Testis (tissue), 3 donors: ENCODE measurements around the gene DNAAF8. TPM values are rescaled to one million over a fixed set of nuclear protein-coding genes. Genes with fewer than 3 reads are reported as not detected.

ENCODE experiments used
- DNase-seq: peaks from one replicate; pipeline ENCODE4 v3.0.0-alpha.2; 2019
- H3K27ac ChIP-seq, 2 donors: fragments of 200-600 bp; sonication (generic); one replicate each; pipeline ENCODE4 v1.5.1; 2019
- H3K27me3 ChIP-seq: fragments of 200-600 bp; sonication (generic); one replicate; pipeline ENCODE4 v1.5.1; 2019
- H3K36me3 ChIP-seq: fragments of 200-600 bp; sonication (generic); one replicate; pipeline ENCODE4 v1.5.1; 2017; ENCODE audit warnings: low read depth; ENCODE audit errors: missing control alignments
- H3K4me1 ChIP-seq: fragments of 200-600 bp; sonication (generic); one replicate; pipeline ENCODE4 v1.5.1; 2019
- H3K4me3 ChIP-seq, 2 donors: fragments of 200-600 bp; sonication (generic); one replicate each; pipeline ENCODE4 v1.5.1; 2017 to 2019
- H3K9me3 ChIP-seq: fragments of 200-600 bp; sonication (generic); one replicate; pipeline ENCODE4 v1.5.1; 2017
- CTCF ChIP-seq, 3 experiments: fragments of 450-650 bp in 2 of 3; fragments of 200-600 bp in 1 of 3; sonication (generic) in 1 of 3; IDR thresholded peaks; one replicate each; pipeline ENCODE4 v1.5.1; 2016 to 2019; ENCODE audit warnings: antibody characterized with exemption in 3 of 3, mild to moderate bottlenecking in 2 of 3, moderate library complexity in 1 of 3
- POLR2A ChIP-seq: fragments of 450-650 bp; IDR thresholded peaks from one replicate; pipeline ENCODE4 v1.6.1; 2017; ENCODE audit warnings: antibody characterized with exemption, mild to moderate bottlenecking, moderate library complexity
- WGBS, 2 donors: methylation state at CpG; one replicate each; pipeline ENCODE4 v1.1.5; 2018; 5-methylcytosine and 5-hydroxymethylcytosine counted together
- intact Hi-C: fragments of 100-400 bp; cut with DNase I; formaldehyde crosslinking; loops from one replicate; pipeline ENCODE4 v1.15.1; 2023; ENCODE audit warnings: low total_unique reads
- polyA plus RNA-seq: library from polyadenylated mRNA; stranded (reverse); fragments of 350-450 nt; fragmentation: Illumina TruSeq; extraction: RNeasy Lipid Tissue Mini Kit (QIAGEN cat#74804); gene quantifications from one replicate; pipeline ENCODE4 v1.2.3, GENCODE V29; 2014; ENCODE audit warnings: low read depth, low replicate concordance; ENCODE audit not compliant: insufficient read depth
- total RNA-seq, 2 donors: library from RNA; depleted of rRNA; stranded (reverse); fragments of >200 nt; gene quantifications; one replicate each; pipeline ENCODE4 v1.2.3, GENCODE V29; 2016

Gene DNAAF8
- total and polyA plus RNA-seq, 3 donors from 2014 or later: 61.6 to 238 (median 70.0) TPM

- TF ChIP-seq POLR2A: no peak
- no peak for TF ChIP-seq CTCF (IDR thresholded peaks at IDR 0.05)
- Histone ChIP-seq H3K4me3 (no peak overlapping the region), H3K9me3 (no peaks in the 10 kb centered on the region), H3K27ac (peak overlapping the region in 1 of 2 donors; percentile 6), H3K36me3 (no peaks in the 10 kb centered on the region), H3K4me1 (peaks cover 41% of the 10 kb centered on the region), H3K27me3 (no peaks in the 10 kb centered on the region)
- intact Hi-C loops: loop anchor here (10.0 kb wide), 1 partner anchor 81 kb away; the partner anchor contains the start of gene UBALD1
- 47 to 48% methylated on average over 10 to 12 of the region's 12 CpGs for WGBS, 2 donors
- no peak for DNase-seq
Measured at GRCh38 chr16:4695473-4696171, 38.7 kb upstream of the DNAAF8 start.

- TF ChIP-seq POLR2A: no peak
- TF ChIP-seq CTCF (IDR thresholded peaks at IDR 0.05): no peak
- DNase-seq: peak; percentile 76
- Histone ChIP-seq H3K4me3 (no peak overlapping the region), H3K27me3 (no peaks in the 10 kb centered on the region), H3K36me3 (no peaks in the 10 kb centered on the region), H3K27ac (peak overlapping the region in 1 of 2 donors; percentile 19), H3K9me3 (no peaks in the 10 kb centered on the region), H3K4me1 (peaks cover 41% of the 10 kb centered on the region)
- intact Hi-C loops: loop anchor here (10.0 kb wide), 1 partner anchor 82 kb away; the partner anchor contains the start of gene UBALD1
- 44 to 46% methylated on average over 8 to 19 of the region's 19 CpGs for WGBS, 2 donors
Measured at GRCh38 chr16:4696172-4696904, 38.0 kb upstream of the DNAAF8 start.

GRCh38 chr16:4696905-4697847 is 37.2 kb upstream of the DNAAF8 start:
- no peaks in the 10 kb centered on the region for H3K36me3 ChIP-seq
- 63 to 74% methylated on average over 24 to 32 of the region's 33 CpGs for WGBS, 2 donors
- intact Hi-C loops: loop anchor here (10.0 kb wide), 1 partner anchor 82 kb away; the partner anchor contains the start of gene UBALD1
- peak overlapping the region in 1 of 2 donors; percentile 19 for H3K27ac ChIP-seq
- H3K27me3 ChIP-seq: no peaks in the 10 kb centered on the region
- TF ChIP-seq POLR2A (no peak), CTCF (IDR thresholded peaks at IDR 0.05) (no peak)
- DNase-seq: no peak
- H3K4me1 ChIP-seq: peaks cover 41% of the 10 kb centered on the region
- H3K9me3 ChIP-seq: no peaks in the 10 kb centered on the region
- no peak overlapping the region for H3K4me3 ChIP-seq

- no peak overlapping the region for H3K27ac ChIP-seq
- H3K27me3 ChIP-seq: no peaks in the 10 kb centered on the region
- no peak overlapping the region for H3K4me3 ChIP-seq
- WGBS, 2 donors: 91 to 100% methylated on average over 2 to 9 of the region's 9 CpGs
- intact Hi-C loops: loop anchor here (10.0 kb wide), 1 partner anchor 83 kb away; the partner anchor contains the start of gene UBALD1
- peaks cover 37% of the 10 kb centered on the region for H3K4me1 ChIP-seq
- TF ChIP-seq POLR2A (no peak), CTCF (IDR thresholded peaks at IDR 0.05) (no peak)
- DNase-seq: no peak
- no peaks in the 10 kb centered on the region for H3K36me3 ChIP-seq
- no peaks in the 10 kb centered on the region for H3K9me3 ChIP-seq
Measured at GRCh38 chr16:4697848-4698291, 36.5 kb upstream of the DNAAF8 start.
